Measurements from ENCODE around the gene INPP5A. TPM values are rescaled to one million over a fixed set of nuclear protein-coding genes. Genes with fewer than 3 reads are reported as not detected.

The INPP5A gene
- total RNA-seq, 1 experiment from 2014 or later, result 12.3 TPM

DNA sequence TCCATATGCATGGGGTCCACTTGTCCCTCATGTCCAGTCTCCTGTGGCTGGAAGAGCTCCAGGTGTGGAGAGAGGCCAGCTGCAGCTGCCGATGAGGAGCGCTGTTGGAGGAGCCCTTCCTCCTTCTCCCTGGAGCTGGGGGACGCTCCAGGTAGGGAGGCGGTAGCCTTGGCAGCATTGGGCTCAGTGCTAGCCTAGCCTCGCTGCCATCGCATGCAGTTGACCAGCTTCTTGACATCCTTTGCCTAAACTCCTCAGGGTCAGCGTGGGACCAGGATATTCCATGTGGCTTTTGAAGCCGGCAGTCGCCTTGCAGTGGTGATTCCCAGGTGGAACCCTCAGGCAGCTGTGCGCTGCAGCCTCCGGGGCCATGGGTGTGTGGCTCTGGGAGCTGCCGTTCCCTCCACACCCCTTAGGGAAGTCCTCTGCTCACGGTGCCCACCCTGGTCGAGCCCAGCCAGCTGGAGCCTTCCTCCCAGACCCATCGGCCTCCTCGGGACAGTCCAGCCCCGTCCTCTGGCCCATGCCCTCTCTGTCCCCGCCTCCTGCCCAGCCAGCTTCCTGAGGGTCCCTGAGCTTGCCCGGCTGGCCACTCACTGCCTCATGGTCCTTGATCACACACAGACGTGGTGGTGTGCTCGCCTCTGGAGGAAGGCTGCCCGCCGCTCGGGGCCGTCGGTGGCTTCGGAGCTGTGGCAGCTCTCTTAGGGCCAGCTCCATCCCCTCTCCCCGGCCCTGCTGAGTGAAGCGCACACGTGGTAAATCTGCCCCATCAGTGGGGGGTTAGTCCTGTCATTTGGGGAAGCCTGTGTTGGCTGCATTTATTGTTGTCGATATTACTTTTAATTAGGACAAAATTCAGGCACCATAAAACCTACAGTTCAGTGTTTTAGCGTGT, 21.2 kb downstream of the INPP5A start:
- ChIA-PET POLR2A (no interaction called here), RAD21 (ENCODE audit: low non-redundant PET in 1 of 2, low total read pairs in 2 of 2, uncharacterized antibody in 2 of 2, unreplicated experiment in 2 of 2) (no interaction called here), CTCF (no interaction called here)
- Histone ChIP-seq H3K9ac (ENCODE audit: low read length) (no peak overlapping the region), H3K4me1 (ENCODE audit: control insufficient read depth in 1 of 2, insufficient read depth in 2 of 2, low read length in 2 of 2) (no peaks in the 10 kb centered on the region), H2AFZ (ENCODE audit: low read depth, low read length, poor library complexity, severe bottlenecking) (no peak overlapping the region), H4K20me1 (ENCODE audit: insufficient read depth) (no peaks in the 10 kb centered on the region), H3K9me3 (ENCODE audit: control insufficient read depth in 1 of 2, insufficient read depth in 1 of 2, low read depth in 1 of 2, low read length in 2 of 2) (no peaks in the 10 kb centered on the region), H3K4me3 (replicated peaks in 1 of 2; ENCODE audit: low read depth in 1 of 2, low read length in 2 of 2) (no peak overlapping the region), H3K4me2 (ENCODE audit: low read length) (no peak overlapping the region), H3K9me2 (ENCODE audit: insufficient read depth) (no peaks in the 10 kb centered on the region), H3K27me3 (ENCODE audit: insufficient read depth, low read length) (no peaks in the 10 kb centered on the region), H3K36me3 (ENCODE audit: control insufficient read depth in 1 of 2, insufficient read depth in 2 of 2, low read length in 2 of 2) (no peaks in the 10 kb centered on the region), H3K27ac (ENCODE audit: low read depth, low read length) (no peak overlapping the region), H3K79me2 (ENCODE audit: insufficient read depth, low read length) (no peaks in the 10 kb centered on the region)
- BruUV-seq (replicated peaks), result no TSS peak
- ATAC-seq, result no peak
- intact Hi-C loops (cut with micrococcal nuclease), result no loop called here
- DNase-seq (ENCODE audit: low read depth, low spot score), result no peak
- TF ChIP-seq, protein P1, sequence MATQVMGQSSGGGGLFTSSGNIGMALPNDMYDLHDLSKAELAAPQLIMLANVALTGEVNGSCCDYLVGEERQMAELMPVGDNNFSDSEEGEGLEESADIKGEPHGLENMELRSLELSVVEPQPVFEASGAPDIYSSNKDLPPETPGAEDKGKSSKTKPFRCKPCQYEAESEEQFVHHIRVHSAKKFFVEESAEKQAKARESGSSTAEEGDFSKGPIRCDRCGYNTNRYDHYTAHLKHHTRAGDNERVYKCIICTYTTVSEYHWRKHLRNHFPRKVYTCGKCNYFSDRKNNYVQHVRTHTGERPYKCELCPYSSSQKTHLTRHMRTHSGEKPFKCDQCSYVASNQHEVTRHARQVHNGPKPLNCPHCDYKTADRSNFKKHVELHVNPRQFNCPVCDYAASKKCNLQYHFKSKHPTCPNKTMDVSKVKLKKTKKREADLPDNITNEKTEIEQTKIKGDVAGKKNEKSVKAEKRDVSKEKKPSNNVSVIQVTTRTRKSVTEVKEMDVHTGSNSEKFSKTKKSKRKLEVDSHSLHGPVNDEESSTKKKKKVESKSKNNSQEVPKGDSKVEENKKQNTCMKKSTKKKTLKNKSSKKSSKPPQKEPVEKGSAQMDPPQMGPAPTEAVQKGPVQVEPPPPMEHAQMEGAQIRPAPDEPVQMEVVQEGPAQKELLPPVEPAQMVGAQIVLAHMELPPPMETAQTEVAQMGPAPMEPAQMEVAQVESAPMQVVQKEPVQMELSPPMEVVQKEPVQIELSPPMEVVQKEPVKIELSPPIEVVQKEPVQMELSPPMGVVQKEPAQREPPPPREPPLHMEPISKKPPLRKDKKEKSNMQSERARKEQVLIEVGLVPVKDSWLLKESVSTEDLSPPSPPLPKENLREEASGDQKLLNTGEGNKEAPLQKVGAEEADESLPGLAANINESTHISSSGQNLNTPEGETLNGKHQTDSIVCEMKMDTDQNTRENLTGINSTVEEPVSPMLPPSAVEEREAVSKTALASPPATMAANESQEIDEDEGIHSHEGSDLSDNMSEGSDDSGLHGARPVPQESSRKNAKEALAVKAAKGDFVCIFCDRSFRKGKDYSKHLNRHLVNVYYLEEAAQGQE (IDR thresholded peaks at IDR 0.05; ENCODE audit: low read depth), result no peak
- TF ChIP-seq SRF (IDR thresholded peaks at IDR 0.05; ENCODE audit: low read depth), result no peak
- no peak for TF ChIP-seq FOSL1 (IDR thresholded peaks at IDR 0.05; ENCODE audit: low read depth)
- TF ChIP-seq EZH2phosphoT487 (IDR thresholded peaks at IDR 0.05; ENCODE audit: borderline replicate concordance), result no peak
- no peak for TF ChIP-seq CEBPB (IDR thresholded peaks at IDR 0.05; ENCODE audit: low read depth)
- TF ChIP-seq CBX3 (IDR thresholded peaks at IDR 0.05; ENCODE audit: low read depth), result no peak
- TF ChIP-seq POLR2AphosphoS5 (IDR thresholded peaks at IDR 0.05; ENCODE audit: low read depth, low read length), result no peak
- TF ChIP-seq ZFX (IDR thresholded peaks at IDR 0.05), result no peak
- no peak for TF ChIP-seq ZNF274 (IDR thresholded peaks at IDR 0.05; ENCODE audit: low read depth, low read length)
- TF ChIP-seq SP1 (IDR thresholded peaks at IDR 0.05; ENCODE audit: low read depth), result no peak
- TF ChIP-seq, protein P2, sequence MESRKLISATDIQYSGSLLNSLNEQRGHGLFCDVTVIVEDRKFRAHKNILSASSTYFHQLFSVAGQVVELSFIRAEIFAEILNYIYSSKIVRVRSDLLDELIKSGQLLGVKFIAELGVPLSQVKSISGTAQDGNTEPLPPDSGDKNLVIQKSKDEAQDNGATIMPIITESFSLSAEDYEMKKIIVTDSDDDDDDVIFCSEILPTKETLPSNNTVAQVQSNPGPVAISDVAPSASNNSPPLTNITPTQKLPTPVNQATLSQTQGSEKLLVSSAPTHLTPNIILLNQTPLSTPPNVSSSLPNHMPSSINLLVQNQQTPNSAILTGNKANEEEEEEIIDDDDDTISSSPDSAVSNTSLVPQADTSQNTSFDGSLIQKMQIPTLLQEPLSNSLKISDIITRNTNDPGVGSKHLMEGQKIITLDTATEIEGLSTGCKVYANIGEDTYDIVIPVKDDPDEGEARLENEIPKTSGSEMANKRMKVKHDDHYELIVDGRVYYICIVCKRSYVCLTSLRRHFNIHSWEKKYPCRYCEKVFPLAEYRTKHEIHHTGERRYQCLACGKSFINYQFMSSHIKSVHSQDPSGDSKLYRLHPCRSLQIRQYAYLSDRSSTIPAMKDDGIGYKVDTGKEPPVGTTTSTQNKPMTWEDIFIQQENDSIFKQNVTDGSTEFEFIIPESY (IDR thresholded peaks at IDR 0.05; ENCODE audit: extremely low read depth, insufficient replicate concordance, low read length), result no peak
- TF ChIP-seq YY1 (IDR thresholded peaks at IDR 0.05; ENCODE audit: extremely low read depth, insufficient replicate concordance, low read depth, low read length), result no peak
